ENCODE results near the gene GSK3B. TPM values are rescaled to one million over a fixed set of nuclear protein-coding genes. Genes with fewer than 3 reads are reported as not detected.

Gene GSK3B
- total and polyA plus RNA-seq, 2 donors from 2014 or later = 6.4 to 52.1 TPM

DNA sequence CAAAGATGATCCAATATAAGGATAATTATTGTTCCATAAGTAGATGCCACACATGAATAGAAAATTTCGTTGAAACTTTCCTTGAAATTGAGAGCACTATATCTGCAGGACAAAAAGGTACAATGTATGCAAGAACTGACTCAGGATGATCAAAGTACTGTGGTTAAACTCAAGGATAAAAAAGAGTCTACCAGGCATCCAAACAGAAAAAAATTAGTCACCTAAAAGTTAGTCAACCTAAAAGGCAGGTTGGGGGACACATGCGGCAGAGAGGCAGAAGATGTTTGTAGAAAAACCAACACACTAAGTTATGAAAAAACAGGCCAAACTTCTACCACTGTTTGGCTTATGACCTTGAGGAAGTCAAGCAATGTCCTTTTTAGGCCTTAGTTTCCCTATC lies 68.7 kb downstream of the GSK3B start:
- no peak overlapping the region for H3K9ac ChIP-seq (ENCODE audit: low read length in 3 of 3)
- intact Hi-C loops (cut with DNase I) = no loop called here
- no peaks in the 10 kb centered on the region for H3K36me3 ChIP-seq (ENCODE audit: control insufficient read depth in 2 of 3, insufficient read depth in 3 of 3, low read length in 3 of 3)
- DNase-seq (no peak), FAIRE-seq (no peak)
- no peaks in the 10 kb centered on the region for H3K4me1 ChIP-seq (ENCODE audit: control insufficient read depth in 2 of 3, insufficient read depth in 2 of 3, low read depth in 1 of 3, low read length in 3 of 3)
- TF ChIP-seq, protein P1, sequence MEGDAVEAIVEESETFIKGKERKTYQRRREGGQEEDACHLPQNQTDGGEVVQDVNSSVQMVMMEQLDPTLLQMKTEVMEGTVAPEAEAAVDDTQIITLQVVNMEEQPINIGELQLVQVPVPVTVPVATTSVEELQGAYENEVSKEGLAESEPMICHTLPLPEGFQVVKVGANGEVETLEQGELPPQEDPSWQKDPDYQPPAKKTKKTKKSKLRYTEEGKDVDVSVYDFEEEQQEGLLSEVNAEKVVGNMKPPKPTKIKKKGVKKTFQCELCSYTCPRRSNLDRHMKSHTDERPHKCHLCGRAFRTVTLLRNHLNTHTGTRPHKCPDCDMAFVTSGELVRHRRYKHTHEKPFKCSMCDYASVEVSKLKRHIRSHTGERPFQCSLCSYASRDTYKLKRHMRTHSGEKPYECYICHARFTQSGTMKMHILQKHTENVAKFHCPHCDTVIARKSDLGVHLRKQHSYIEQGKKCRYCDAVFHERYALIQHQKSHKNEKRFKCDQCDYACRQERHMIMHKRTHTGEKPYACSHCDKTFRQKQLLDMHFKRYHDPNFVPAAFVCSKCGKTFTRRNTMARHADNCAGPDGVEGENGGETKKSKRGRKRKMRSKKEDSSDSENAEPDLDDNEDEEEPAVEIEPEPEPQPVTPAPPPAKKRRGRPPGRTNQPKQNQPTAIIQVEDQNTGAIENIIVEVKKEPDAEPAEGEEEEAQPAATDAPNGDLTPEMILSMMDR (IDR thresholded peaks at IDR 0.05; ENCODE audit: borderline replicate concordance, extremely low read depth, insufficient read depth) = no peak
- H3K9me3 ChIP-seq (ENCODE audit: control insufficient read depth in 2 of 3, insufficient read depth in 1 of 3, low read length in 3 of 3) = no peaks in the 10 kb centered on the region
- no peak overlapping the region for H3K27ac ChIP-seq (ENCODE audit: low read depth in 2 of 2, low read length in 2 of 2)
- no peak overlapping the region for H3K4me3 ChIP-seq (ENCODE audit: low read length in 3 of 3)
- no peaks in the 10 kb centered on the region for H3K27me3 ChIP-seq (ENCODE audit: control insufficient read depth, insufficient read depth, low read length)

DNA sequence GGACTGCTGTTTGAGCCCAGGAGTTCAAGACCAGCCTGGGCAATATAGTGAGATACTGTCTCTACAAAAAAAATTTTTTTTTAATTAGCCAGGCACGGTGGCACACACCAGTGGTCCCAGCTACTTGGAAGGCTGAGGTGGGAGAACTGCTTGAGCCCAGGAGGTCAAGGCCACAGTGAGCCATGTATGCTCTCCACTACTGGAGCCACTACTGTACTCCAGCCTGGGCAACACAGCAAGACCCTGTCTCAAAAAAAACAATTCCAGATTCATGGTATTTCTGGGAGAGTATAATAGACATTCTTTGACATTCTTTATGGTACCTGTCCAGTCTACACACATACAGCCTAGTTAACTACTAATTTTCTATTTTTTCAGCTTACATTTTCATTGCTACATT lies 70.1 kb downstream of the GSK3B start:
- FAIRE-seq (no peak), DNase-seq (no peak)
- Histone ChIP-seq H3K36me3 (ENCODE audit: control insufficient read depth in 2 of 3, insufficient read depth in 3 of 3, low read length in 3 of 3) (no peaks in the 10 kb centered on the region), H3K4me1 (ENCODE audit: control insufficient read depth in 2 of 3, insufficient read depth in 2 of 3, low read depth in 1 of 3, low read length in 3 of 3) (no peaks in the 10 kb centered on the region), H3K9me3 (ENCODE audit: control insufficient read depth in 2 of 3, insufficient read depth in 1 of 3, low read length in 3 of 3) (no peaks in the 10 kb centered on the region), H3K4me3 (ENCODE audit: low read length in 3 of 3) (no peak overlapping the region), H3K9ac (ENCODE audit: low read length in 3 of 3) (no peak overlapping the region), H3K27me3 (ENCODE audit: control insufficient read depth, insufficient read depth, low read length) (no peaks in the 10 kb centered on the region), H3K27ac (ENCODE audit: low read depth in 2 of 2, low read length in 2 of 2) (no peak overlapping the region)
- TF ChIP-seq, protein P1 (IDR thresholded peaks at IDR 0.05; ENCODE audit: borderline replicate concordance, extremely low read depth, insufficient read depth) = no peak
- intact Hi-C loops (cut with DNase I) = no loop called here

DNA sequence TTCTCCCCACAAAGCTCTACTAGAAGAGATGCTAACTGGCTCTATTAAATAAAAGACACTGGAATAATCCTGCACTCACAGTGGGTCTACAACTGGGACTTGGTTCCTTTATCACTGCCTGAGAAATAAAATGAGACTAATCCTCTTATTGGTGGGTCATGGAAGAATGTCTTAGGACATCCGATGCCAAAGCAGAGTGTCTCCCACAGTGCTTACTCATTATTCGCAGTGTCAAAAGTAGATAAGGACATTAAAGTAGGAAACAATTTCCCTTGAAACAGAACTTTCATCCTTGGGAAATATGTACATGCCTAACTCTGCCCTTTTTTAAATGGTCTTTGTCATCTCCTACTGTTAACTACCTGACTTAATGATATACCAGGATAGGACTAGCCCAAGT lies 71.5 kb downstream of the GSK3B start:
- Histone ChIP-seq H3K9ac (ENCODE audit: low read length in 3 of 3) (no peak overlapping the region), H3K36me3 (ENCODE audit: control insufficient read depth in 2 of 3, insufficient read depth in 3 of 3, low read length in 3 of 3) (no peaks in the 10 kb centered on the region), H3K9me3 (ENCODE audit: control insufficient read depth in 2 of 3, insufficient read depth in 1 of 3, low read length in 3 of 3) (no peaks in the 10 kb centered on the region), H3K27me3 (ENCODE audit: control insufficient read depth, insufficient read depth, low read length) (no peaks in the 10 kb centered on the region), H3K4me1 (ENCODE audit: control insufficient read depth in 2 of 3, insufficient read depth in 2 of 3, low read depth in 1 of 3, low read length in 3 of 3) (peaks cover 0 to 3% (median 3%) of the 10 kb centered on the region in 3 donors), H3K4me3 (ENCODE audit: low read length in 3 of 3) (no peak overlapping the region), H3K27ac (ENCODE audit: low read depth in 2 of 2, low read length in 2 of 2) (no peak overlapping the region)
- DNase-seq (no peak), FAIRE-seq (no peak)
- TF ChIP-seq, protein P1 (IDR thresholded peaks at IDR 0.05; ENCODE audit: borderline replicate concordance, extremely low read depth, insufficient read depth) = no peak
- intact Hi-C loops (cut with DNase I) = no loop called here

DNA sequence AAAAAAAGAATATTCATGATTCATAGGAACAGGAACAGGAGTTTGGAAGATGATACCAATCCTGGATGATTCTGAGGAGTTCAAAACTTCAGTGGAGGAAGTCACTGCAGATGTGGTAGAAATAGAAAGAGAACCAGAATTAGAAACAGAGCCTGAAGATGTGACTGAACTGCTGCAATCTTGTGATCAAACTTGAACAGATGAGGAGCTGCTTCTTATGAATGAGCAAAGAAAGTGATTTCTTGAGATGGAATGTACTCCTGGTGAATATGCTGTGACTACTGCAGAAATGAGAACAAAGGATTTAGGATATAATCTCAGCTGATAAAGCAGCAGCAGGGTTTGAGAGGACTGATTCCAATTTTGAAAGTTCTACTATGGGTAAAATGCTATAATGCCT lies 72.7 kb downstream of the GSK3B start:
- intact Hi-C loops (cut with DNase I) = no loop called here
- Histone ChIP-seq H3K36me3 (ENCODE audit: control insufficient read depth in 2 of 3, insufficient read depth in 3 of 3, low read length in 3 of 3) (no peaks in the 10 kb centered on the region), H3K4me1 (ENCODE audit: control insufficient read depth in 2 of 3, insufficient read depth in 2 of 3, low read depth in 1 of 3, low read length in 3 of 3) (peaks cover 0 to 7% (median 3%) of the 10 kb centered on the region in 3 donors), H3K27me3 (ENCODE audit: control insufficient read depth, insufficient read depth, low read length) (no peaks in the 10 kb centered on the region), H3K4me3 (ENCODE audit: low read length in 3 of 3) (no peak overlapping the region), H3K9me3 (ENCODE audit: control insufficient read depth in 2 of 3, insufficient read depth in 1 of 3, low read length in 3 of 3) (no peaks in the 10 kb centered on the region), H3K9ac (ENCODE audit: low read length in 3 of 3) (no peak overlapping the region), H3K27ac (ENCODE audit: low read depth in 2 of 2, low read length in 2 of 2) (no peak overlapping the region)
- FAIRE-seq (no peak), DNase-seq (no peak)
- TF ChIP-seq, protein P1 (IDR thresholded peaks at IDR 0.05; ENCODE audit: borderline replicate concordance, extremely low read depth, insufficient read depth) = no peak

All from kidney (tissue), 14 donors.